Transverse colon (tissue), 3 donors: Measurements from ENCODE around the gene MRPL33.

Experiments used
- CTCF ChIP-seq, 5 experiments: fragments of 200-600 bp in 3 of 5; fragments of 450-650 bp in 2 of 5; sonication (generic) in 3 of 5; IDR thresholded peaks; 1 replicate in 2 of 5; 2 replicates in 3 of 5; pipeline ENCODE4 v1.5.1; 2016 to 2017; ENCODE audit warnings: antibody characterized with exemption in 5 of 5, inconsistent platforms in 3 of 5, mild to moderate bottlenecking in 2 of 5, moderate library complexity in 1 of 5
- POLR2A ChIP-seq: fragments of 450-650 bp; IDR thresholded peaks from one replicate; pipeline ENCODE4 v1.6.1; 2016; ENCODE audit warnings: antibody characterized with exemption, mild to moderate bottlenecking, moderate library complexity

- TF ChIP-seq POLR2A (no peak), CTCF (IDR thresholded peaks at IDR 0.05) (no peak)
These were observed 4.6 kb downstream of the MRPL33 start for GRCh38 chr2:27776097-27776496.
